Lung (tissue), 12 donors: ENCODE results near the gene DDA1. TPM values are rescaled to one million over a fixed set of nuclear protein-coding genes. Genes with fewer than 3 reads are reported as not detected.

Source experiments
- ATAC-seq: fragments of 200-7000 bp; cut with Tn5 transposase; one replicate; pipeline ENCODE4 v1.9.1; 2020; ENCODE audit warnings: moderate number of reproducible peaks; ENCODE audit not compliant: insufficient read depth, low FRiP score
- DNase-seq, 3 donors: peaks; one replicate each; pipeline ENCODE4 v3.0.0-alpha.2; 2013 to 2017
- H3K27ac ChIP-seq, 2 donors: one replicate each; pipeline ENCODE4 v1.5.1; 2013; ENCODE audit warnings: mild to moderate bottlenecking in 2 of 2, moderate library complexity in 2 of 2, control low read depth in 1 of 2, inconsistent platforms in 1 of 2, low read depth in 1 of 2, low read length in 1 of 2
- H3K27me3 ChIP-seq, 3 donors: one replicate each; pipeline ENCODE4 v1.5.1; 2013; ENCODE audit warnings: low read length in 2 of 3; ENCODE audit not compliant: control insufficient read depth in 3 of 3, insufficient read depth in 3 of 3
- H3K36me3 ChIP-seq, 4 donors: one replicate each; pipeline ENCODE4 v1.5.1; 2013; ENCODE audit warnings: low read length in 4 of 4, mild to moderate bottlenecking in 1 of 4, moderate library complexity in 1 of 4; ENCODE audit not compliant: control insufficient read depth in 4 of 4, insufficient read depth in 4 of 4
- H3K4me1 ChIP-seq, 5 donors: one replicate each; pipeline ENCODE4 v1.5.1; 2013; ENCODE audit warnings: low read length in 5 of 5, mild to moderate bottlenecking in 2 of 5, moderate library complexity in 1 of 5; ENCODE audit not compliant: control insufficient read depth in 5 of 5, insufficient read depth in 5 of 5
- H3K4me3 ChIP-seq: one replicate; pipeline ENCODE4 v1.5.1; 2013; ENCODE audit warnings: mild to moderate bottlenecking, control low read depth, moderate library complexity
- H3K9ac ChIP-seq, 2 donors: one replicate each; pipeline ENCODE4 v1.5.1; 2013; ENCODE audit warnings: low read length in 2 of 2, control low read depth in 1 of 2; ENCODE audit not compliant: insufficient read depth in 1 of 2
- H3K9me3 ChIP-seq, 4 donors: one replicate each; pipeline ENCODE4 v1.5.1; 2013; ENCODE audit warnings: low read length in 3 of 4, mild to moderate bottlenecking in 1 of 4, moderate library complexity in 1 of 4; ENCODE audit not compliant: control insufficient read depth in 4 of 4, insufficient read depth in 3 of 4
- WGBS, 2 donors: extraction: QIAGEN DNeasy Blood & Tissue Kit; methylation state at CpG; one replicate each; pipeline ENCODE4 v1.1.7; 2013; 5-methylcytosine and 5-hydroxymethylcytosine counted together
- polyA plus RNA-seq, 2 donors: library from polyadenylated mRNA; stranded (reverse); fragments of 200-250 nt; gene quantifications; one replicate each; pipeline ENCODE4 v1.2.1, GENCODE V29; 2013
- total RNA-seq, 2 donors: library from RNA; depleted of rRNA in 1 of 2; stranded (reverse); fragments of >200 nt in 1 of 2; gene quantifications; one replicate each; pipeline ENCODE4 v1.2.1, GENCODE V29; 2014 to 2021
- TF ChIP-seq, protein P1 (sequence below): IDR thresholded peaks from 2 replicates; pipeline ENCODE4 v1.5.1; 2012; ENCODE audit warnings: mild to moderate bottlenecking; ENCODE audit errors: control extremely low read depth, extremely low read depth
- donor health status: control.
- donor health status: control.
- donor health status: Bipolar disorder and iron deficiency.
- donor health status: healthy.
- donor health status: DM: yes; HTN: yes; CAD: no.

The DDA1 gene
- total and polyA plus RNA-seq, 4 donors, result 16.1 to 66.5 (median 50.5) TPM

DNA sequence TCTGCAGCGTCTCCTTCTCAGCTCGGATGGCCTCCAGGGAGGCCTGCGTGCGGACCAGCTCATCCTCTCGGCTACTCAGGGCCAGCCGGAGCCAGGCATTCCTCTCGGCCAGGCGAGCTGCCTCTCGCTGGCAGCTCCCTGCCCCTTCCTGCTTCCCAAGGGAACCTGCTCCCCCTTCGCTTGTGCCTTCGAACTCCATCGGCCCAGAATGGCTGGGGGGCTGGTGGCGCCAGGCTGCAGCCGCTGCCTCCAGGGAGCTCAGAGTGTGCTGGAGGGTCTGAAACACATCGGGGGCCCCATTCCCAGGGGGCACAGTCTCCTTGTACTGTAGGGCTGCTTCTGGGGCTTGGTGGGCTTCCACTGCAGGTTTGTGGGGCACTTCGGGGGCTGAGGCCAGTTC lies 46.8 kb upstream of the DDA1 start:
- peaks cover 0 to 5% (median 0%) of the 10 kb centered on the region in 4 donors for H3K36me3 ChIP-seq
- peak overlapping the region in 1 of 2 donors; percentile 20 for H3K27ac ChIP-seq
- H3K4me3 ChIP-seq, result peak overlapping the region; percentile 18
- WGBS, 2 donors, result 68 to 83% methylated on average over 16 of the region's 16 CpGs
- no peak for ATAC-seq
- H3K9me3 ChIP-seq, result peaks cover 0 to 5% (median 0%) of the 10 kb centered on the region in 4 donors
- H3K4me1 ChIP-seq, result peaks cover 0 to 3% (median 0%) of the 10 kb centered on the region in 5 donors
- H3K9ac ChIP-seq, result no peak overlapping the region
- DNase-seq, result no peak
- no peaks in the 10 kb centered on the region for H3K27me3 ChIP-seq
- TF ChIP-seq, protein P1, sequence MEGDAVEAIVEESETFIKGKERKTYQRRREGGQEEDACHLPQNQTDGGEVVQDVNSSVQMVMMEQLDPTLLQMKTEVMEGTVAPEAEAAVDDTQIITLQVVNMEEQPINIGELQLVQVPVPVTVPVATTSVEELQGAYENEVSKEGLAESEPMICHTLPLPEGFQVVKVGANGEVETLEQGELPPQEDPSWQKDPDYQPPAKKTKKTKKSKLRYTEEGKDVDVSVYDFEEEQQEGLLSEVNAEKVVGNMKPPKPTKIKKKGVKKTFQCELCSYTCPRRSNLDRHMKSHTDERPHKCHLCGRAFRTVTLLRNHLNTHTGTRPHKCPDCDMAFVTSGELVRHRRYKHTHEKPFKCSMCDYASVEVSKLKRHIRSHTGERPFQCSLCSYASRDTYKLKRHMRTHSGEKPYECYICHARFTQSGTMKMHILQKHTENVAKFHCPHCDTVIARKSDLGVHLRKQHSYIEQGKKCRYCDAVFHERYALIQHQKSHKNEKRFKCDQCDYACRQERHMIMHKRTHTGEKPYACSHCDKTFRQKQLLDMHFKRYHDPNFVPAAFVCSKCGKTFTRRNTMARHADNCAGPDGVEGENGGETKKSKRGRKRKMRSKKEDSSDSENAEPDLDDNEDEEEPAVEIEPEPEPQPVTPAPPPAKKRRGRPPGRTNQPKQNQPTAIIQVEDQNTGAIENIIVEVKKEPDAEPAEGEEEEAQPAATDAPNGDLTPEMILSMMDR, result no peak

DNA sequence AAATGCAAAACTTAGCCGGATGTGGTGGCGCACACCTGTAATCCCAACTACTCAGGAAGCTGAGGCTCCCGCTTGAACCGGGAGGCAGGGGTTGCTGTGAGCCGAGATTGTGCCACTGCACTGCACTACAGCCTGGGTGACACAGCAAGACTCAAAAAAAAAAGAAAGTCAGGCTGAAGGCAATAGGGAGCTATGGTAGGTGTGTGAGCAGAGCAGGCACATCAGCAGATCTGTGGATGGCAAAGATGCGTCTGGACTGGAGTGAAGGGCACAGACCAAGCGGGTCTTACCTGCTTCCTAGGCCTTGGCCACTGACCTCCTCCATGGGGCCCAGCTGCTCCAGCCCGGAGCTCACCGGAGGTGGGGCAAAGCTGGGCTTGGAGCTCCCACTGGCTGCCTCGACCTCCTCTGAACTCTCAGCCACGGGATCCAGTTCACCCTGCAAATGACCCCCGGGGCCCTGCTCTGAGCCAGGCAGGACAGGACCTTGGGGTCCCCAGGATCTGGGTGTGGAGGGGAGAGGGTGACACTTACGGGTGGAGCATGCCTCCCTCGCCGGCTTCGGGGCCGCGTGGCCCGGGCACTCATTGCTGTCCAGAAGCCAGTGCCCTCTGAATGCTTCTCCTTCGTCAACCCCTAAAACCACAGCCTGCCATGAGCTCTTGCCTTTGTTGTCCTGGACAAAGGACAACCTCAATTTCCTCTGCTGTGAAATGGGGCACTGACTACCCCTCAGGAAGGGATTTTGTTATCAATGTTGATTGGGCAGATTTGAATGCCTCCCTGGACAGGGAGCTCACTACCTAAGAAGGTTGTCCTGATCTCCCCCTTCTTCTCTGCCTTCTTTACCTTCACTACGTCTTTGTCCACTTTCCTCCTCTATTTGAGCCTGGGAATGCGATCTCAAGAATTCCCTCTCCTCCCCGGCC lies 45.4 kb upstream of the DDA1 start:
- ATAC-seq (no peak), DNase-seq (no peak)
- Histone ChIP-seq H3K27ac (peak overlapping the region; percentile 51 to 81), H3K36me3 (peaks cover 0 to 10% (median 1%) of the 10 kb centered on the region in 4 donors), H3K27me3 (no peaks in the 10 kb centered on the region), H3K4me3 (peak overlapping the region; percentile 39), H3K4me1 (peaks cover 0 to 6% (median 0%) of the 10 kb centered on the region in 5 donors), H3K9ac (no peak overlapping the region), H3K9me3 (peaks cover 0 to 3% (median 0%) of the 10 kb centered on the region in 4 donors)
- TF ChIP-seq, protein P1, result no peak
- 67 to 77% methylated on average over 20 to 23 of the region's 23 CpGs for WGBS, 2 donors

DNA sequence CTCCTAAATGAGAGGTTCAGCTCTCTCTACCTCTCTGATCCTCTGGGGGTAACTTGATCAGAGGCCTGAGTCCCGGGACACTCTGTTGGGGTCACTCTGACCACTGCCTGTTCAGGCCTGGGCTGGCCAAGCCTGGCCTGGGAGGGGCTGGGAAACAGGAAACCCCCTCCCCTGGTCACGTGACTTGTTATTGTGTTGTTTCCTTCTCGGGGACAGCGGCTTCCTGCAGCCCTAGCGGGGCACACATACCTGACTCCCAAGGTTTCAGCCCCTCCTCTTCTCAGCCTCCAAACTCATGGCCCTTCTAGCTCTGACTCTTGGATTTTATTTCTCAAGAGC lies 44.8 kb upstream of the DDA1 start, which contains the start of gene USHBP1:
USHBP1 (minus strand) TSS at position 105 of the 339 bp plus-strand sequence. CDS start 446 bp downstream, outside the sequence.
- ATAC-seq, result no peak
- Histone ChIP-seq H3K9ac (no peak within 1 kb of the TSS), H3K4me3 (peak within 1 kb of the TSS; percentile 39), H3K27ac (peak within 1 kb of the TSS; percentile 51 to 81), H3K4me1 (peaks cover 0 to 6% (median 0%) of the 10 kb centered on the region in 5 donors), H3K36me3 (peaks cover 0 to 7% (median 1%) of the 10 kb centered on the region in 4 donors), H3K27me3 (no peaks in the 10 kb centered on the region), H3K9me3 (no peaks in the 10 kb centered on the region)
- whole genome bisulfite sequencing, 2 donors, result 28 to 33% methylated on average over 5 of the region's 5 CpGs
- TF ChIP-seq, protein P1, result no peak
- peak in 2 of 3 donors; percentile 33 to 59 for DNase-seq
